Lower leg skin (tissue), 3 donors: ENCODE measurements around the gene SYN1.

Source experiments
- CTCF ChIP-seq, 3 donors: fragments of 450-650 bp; IDR thresholded peaks; one replicate each; pipeline ENCODE4 v1.5.1; 2016; ENCODE audit warnings: antibody characterized with exemption in 3 of 3, mild to moderate bottlenecking in 3 of 3, moderate library complexity in 2 of 3
- POLR2A ChIP-seq, 2 donors: fragments of 450-650 bp; IDR thresholded peaks; one replicate each; pipeline ENCODE4 v1.6.1; 2016 to 2017; ENCODE audit warnings: antibody characterized with exemption in 2 of 2, mild to moderate bottlenecking in 1 of 2, moderate library complexity in 1 of 2

GRCh38 chrX:47645530-47645929 lies 25.9 kb upstream of the SYN1 start:
- TF ChIP-seq POLR2A (IDR thresholded peaks at IDR 0.05) (no peak), CTCF (IDR thresholded peaks at IDR 0.05) (no peak)
